ENCODE measurements around the gene DCANP1. TPM values are rescaled to one million over a fixed set of nuclear protein-coding genes. Genes with fewer than 3 reads are reported as not detected.

Gene DCANP1
- total and polyA plus RNA-seq, 2 donors (not counting 3 experiments of a cell fraction or from before 2014, with no cell fraction given), result not detected

- no peak overlapping the region for H3K27ac ChIP-seq (ENCODE audit: insufficient read depth, low read depth, low read length)
Measured at GRCh38 chr5:135494196-135494595, 47.0 kb upstream of the DCANP1 start.

GRCh38 chr5:135493406-135494180 lies 46.4 kb upstream of the DCANP1 start:
- dilution Hi-C loops (cut with MboI; ENCODE audit: extremely low pct_ligation_motif_present, low sequenced_read_pairs) (no loop called here), intact Hi-C loops (cut with micrococcal nuclease) (no loop called here)
- H3K9me3 ChIP-seq (replicated peaks; ENCODE audit: control insufficient read depth, insufficient read depth, low read length), result no peaks in the 10 kb centered on the region
- no TSS peak for BruUV-seq (replicated peaks)
- POLR2A ChIA-PET, result no interaction called here
- no peak overlapping the region for H2AFZ ChIP-seq (ENCODE audit: low read depth, low read length)
- TF ChIP-seq, protein P1, sequence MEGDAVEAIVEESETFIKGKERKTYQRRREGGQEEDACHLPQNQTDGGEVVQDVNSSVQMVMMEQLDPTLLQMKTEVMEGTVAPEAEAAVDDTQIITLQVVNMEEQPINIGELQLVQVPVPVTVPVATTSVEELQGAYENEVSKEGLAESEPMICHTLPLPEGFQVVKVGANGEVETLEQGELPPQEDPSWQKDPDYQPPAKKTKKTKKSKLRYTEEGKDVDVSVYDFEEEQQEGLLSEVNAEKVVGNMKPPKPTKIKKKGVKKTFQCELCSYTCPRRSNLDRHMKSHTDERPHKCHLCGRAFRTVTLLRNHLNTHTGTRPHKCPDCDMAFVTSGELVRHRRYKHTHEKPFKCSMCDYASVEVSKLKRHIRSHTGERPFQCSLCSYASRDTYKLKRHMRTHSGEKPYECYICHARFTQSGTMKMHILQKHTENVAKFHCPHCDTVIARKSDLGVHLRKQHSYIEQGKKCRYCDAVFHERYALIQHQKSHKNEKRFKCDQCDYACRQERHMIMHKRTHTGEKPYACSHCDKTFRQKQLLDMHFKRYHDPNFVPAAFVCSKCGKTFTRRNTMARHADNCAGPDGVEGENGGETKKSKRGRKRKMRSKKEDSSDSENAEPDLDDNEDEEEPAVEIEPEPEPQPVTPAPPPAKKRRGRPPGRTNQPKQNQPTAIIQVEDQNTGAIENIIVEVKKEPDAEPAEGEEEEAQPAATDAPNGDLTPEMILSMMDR (IDR thresholded peaks at IDR 0.05; ENCODE audit: extremely low read depth in 1 of 2, insufficient read depth in 1 of 2, low read depth in 1 of 2, low read length in 2 of 2), result no peak
- TF ChIP-seq, protein P2, sequence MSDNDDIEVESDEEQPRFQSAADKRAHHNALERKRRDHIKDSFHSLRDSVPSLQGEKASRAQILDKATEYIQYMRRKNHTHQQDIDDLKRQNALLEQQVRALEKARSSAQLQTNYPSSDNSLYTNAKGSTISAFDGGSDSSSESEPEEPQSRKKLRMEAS (IDR thresholded peaks at IDR 0.05; ENCODE audit: insufficient read depth, insufficient read length), result no peak
- TF ChIP-seq EZH2 (IDR thresholded peaks at IDR 0.05; ENCODE audit: borderline replicate concordance, low read depth, low read length, severe bottlenecking), result no peak
- TF ChIP-seq GATA2 (IDR thresholded peaks at IDR 0.05; ENCODE audit: insufficient read depth, insufficient read length, low read depth, low read length), result no peak
- no peak for TF ChIP-seq POLR2AphosphoS5 (IDR thresholded peaks at IDR 0.05; ENCODE audit: insufficient read depth, low read depth, low read length)
- TF ChIP-seq MYC (IDR thresholded peaks at IDR 0.05; ENCODE audit: low read depth, low read length), result no peak
- no peak for TF ChIP-seq POLR2A (IDR thresholded peaks at IDR 0.05; ENCODE audit: low read depth, low read length)
- TF ChIP-seq JUN (IDR thresholded peaks at IDR 0.05; ENCODE audit: borderline replicate concordance, insufficient read depth, insufficient read length, low read depth), result no peak
- TF ChIP-seq FOS (IDR thresholded peaks at IDR 0.05; ENCODE audit: borderline replicate concordance, insufficient read depth, low read length), result no peak
- H3K36me3 ChIP-seq (ENCODE audit: control insufficient read depth in 2 of 2, extremely low read depth in 1 of 2, insufficient read depth in 2 of 2, low read length in 2 of 2), result no peaks in the 10 kb centered on the region
- H3K4me2 ChIP-seq (ENCODE audit: insufficient read depth, low read length), result no peak overlapping the region
- FAIRE-seq (no peak), DNase-seq (ENCODE audit: low read depth, low spot score) (no peak)
- H3K9me1 ChIP-seq (replicated peaks; ENCODE audit: control insufficient read depth, extremely low read depth, insufficient read depth, low read length), result no peaks in the 10 kb centered on the region
- H3K4me1 ChIP-seq (ENCODE audit: control insufficient read depth, extremely low read depth, insufficient read depth, low read length), result peaks cover 3% of the 10 kb centered on the region
- no peaks in the 10 kb centered on the region for H4K20me1 ChIP-seq (replicated peaks; ENCODE audit: control insufficient read depth, extremely low read depth, insufficient read depth, low read length)
- H3K9ac ChIP-seq (replicated peaks; ENCODE audit: extremely low read depth, insufficient read depth, low read length), result no peak overlapping the region
- no peak overlapping the region for H3K27ac ChIP-seq (ENCODE audit: insufficient read depth, low read depth, low read length)
- CTCF ChIA-PET, result interaction anchor here (1.8 kb wide), 1 partner anchor 73 kb away, joined by 5 read pairs; no protein-coding TSS in a partner anchor
- no peaks in the 10 kb centered on the region for H3K79me2 ChIP-seq (ENCODE audit: control insufficient read depth, insufficient read depth, low read length)
- H3K27me3 ChIP-seq (ENCODE audit: control insufficient read depth in 2 of 2, insufficient read depth in 2 of 2, low read length in 2 of 2), result peaks cover 41 to 62% of the 10 kb centered on the region in 2 experiments
- no peak overlapping the region for H3K4me3 ChIP-seq (replicated peaks in 1 of 3; ENCODE audit: insufficient read depth in 1 of 3, low read depth in 1 of 3, low read length in 3 of 3)

More at GRCh38 chr5:135494196-135494595, 47.0 kb upstream of the DCANP1 start:
- Histone ChIP-seq H3K9me1 (replicated peaks; ENCODE audit: control insufficient read depth, extremely low read depth, insufficient read depth, low read length) (no peaks in the 10 kb centered on the region), H4K20me1 (replicated peaks; ENCODE audit: control insufficient read depth, extremely low read depth, insufficient read depth, low read length) (no peaks in the 10 kb centered on the region), H3K27me3 (ENCODE audit: control insufficient read depth in 2 of 2, insufficient read depth in 2 of 2, low read length in 2 of 2) (peaks cover 38 to 58% of the 10 kb centered on the region in 2 experiments), H3K36me3 (ENCODE audit: control insufficient read depth in 2 of 2, extremely low read depth in 1 of 2, insufficient read depth in 2 of 2, low read length in 2 of 2) (no peaks in the 10 kb centered on the region), H3K79me2 (ENCODE audit: control insufficient read depth, insufficient read depth, low read length) (no peaks in the 10 kb centered on the region), H3K4me2 (ENCODE audit: insufficient read depth, low read length) (no peak overlapping the region), H3K9ac (replicated peaks; ENCODE audit: extremely low read depth, insufficient read depth, low read length) (no peak overlapping the region), H3K9me3 (replicated peaks; ENCODE audit: control insufficient read depth, insufficient read depth, low read length) (no peaks in the 10 kb centered on the region), H3K4me3 (replicated peaks in 1 of 3; ENCODE audit: insufficient read depth in 1 of 3, low read depth in 1 of 3, low read length in 3 of 3) (no peak overlapping the region), H2AFZ (ENCODE audit: low read depth, low read length) (no peak overlapping the region), H3K4me1 (ENCODE audit: control insufficient read depth, extremely low read depth, insufficient read depth, low read length) (no peaks in the 10 kb centered on the region)
- intact Hi-C loops (cut with micrococcal nuclease), result no loop called here
- CTCF ChIA-PET, result interaction anchor here (0.5 to 1.8 kb wide), 3 partner anchors 28 to 350 kb away, joined by 4 to 5 read pairs (median 5); no protein-coding TSS in a partner anchor
- BruUV-seq (replicated peaks), result no TSS peak
- POLR2A ChIA-PET, result no interaction called here
- no peak for DNase-seq (ENCODE audit: low read depth, low spot score)
- TF ChIP-seq, protein P1 (IDR thresholded peaks at IDR 0.05; ENCODE audit: extremely low read depth in 1 of 2, insufficient read depth in 1 of 2, low read depth in 1 of 2, low read length in 2 of 2), result no peak
- TF ChIP-seq FOS (IDR thresholded peaks at IDR 0.05; ENCODE audit: borderline replicate concordance, insufficient read depth, low read length) (no peak), GATA2 (IDR thresholded peaks at IDR 0.05; ENCODE audit: insufficient read depth, insufficient read length, low read depth, low read length) (no peak)
- FAIRE-seq, result no peak
- dilution Hi-C loops (cut with MboI; ENCODE audit: extremely low pct_ligation_motif_present, low sequenced_read_pairs), result no loop called here

Measured in endothelial cell of umbilical vein (primary cell).